H1 (cell line): Measurements from ENCODE around the gene ODC1.

Source experiments
- E2F6 ChIP-seq: IDR thresholded peaks from 2 replicates; pipeline ENCODE4 v1.6.1; 2012; ENCODE audit warnings: inconsistent platforms
- EGR1 ChIP-seq: IDR thresholded peaks from 2 replicates; pipeline ENCODE4 v1.6.1; 2011; ENCODE audit warnings: low read depth, low read length, borderline replicate concordance
- EP300 ChIP-seq, 2 experiments: IDR thresholded peaks; 1 replicate in 1 of 2; 2 replicates in 1 of 2; pipeline ENCODE4 v1.6.1; 2011 to 2012; ENCODE audit warnings: low read depth in 2 of 2, low read length in 2 of 2, mild to moderate bottlenecking in 2 of 2, borderline replicate concordance in 1 of 2, inconsistent platforms in 1 of 2, moderate library complexity in 1 of 2
- EZH2 ChIP-seq: fragments of 200-600 bp; sonication (generic); IDR thresholded peaks from 2 replicates; pipeline ENCODE4 v1.7.1; 2012; ENCODE audit warnings: low read depth, mild to moderate bottlenecking, moderate library complexity, low read length, inconsistent platforms; ENCODE audit not compliant: severe bottlenecking
- JUND ChIP-seq: IDR thresholded peaks from 2 replicates; pipeline ENCODE4 v1.6.1; 2011; ENCODE audit warnings: mild to moderate bottlenecking, improper control_type of control experiment, low read length
- KDM1A ChIP-seq: fragments of 200-600, 300-600 bp; sonication (generic); IDR thresholded peaks from 2 replicates; pipeline ENCODE4 v1.7.1; 2016; ENCODE audit warnings: mild to moderate bottlenecking, low read length, borderline replicate concordance
- POLR2A ChIP-seq, 2 experiments: IDR thresholded peaks; 1 replicate in 1 of 2; 2 replicates in 1 of 2; pipeline ENCODE4 v1.6.1; 2011; ENCODE audit warnings: low read depth in 2 of 2, low read length in 2 of 2, mild to moderate bottlenecking in 2 of 2; ENCODE audit errors: control extremely low read depth in 1 of 2
- POLR2AphosphoS5 ChIP-seq: IDR thresholded peaks from 2 replicates; pipeline ENCODE4 v1.6.1; 2011; ENCODE audit warnings: low read depth, low read length
- SUZ12 ChIP-seq: fragments of 200-600 bp; sonication (generic); IDR thresholded peaks from 2 replicates; pipeline ENCODE4 v1.6.1; 2012; ENCODE audit warnings: mild to moderate bottlenecking, inconsistent platforms, low read length, moderate library complexity, mixed read lengths
- TAF1 ChIP-seq: IDR thresholded peaks from 2 replicates; pipeline ENCODE4 v1.6.1; 2011; ENCODE audit warnings: mild to moderate bottlenecking, low read depth, low read length
- TF ChIP-seq, protein P1 (sequence below), 3 experiments: IDR thresholded peaks; 1 replicate in 2 of 3; 2 replicates in 1 of 3; pipeline versions ENCODE4 v1.5.1 to v1.6.1; 2011; ENCODE audit warnings: low read length in 3 of 3, mild to moderate bottlenecking in 3 of 3, inconsistent platforms in 2 of 3, low read depth in 1 of 3, moderate library complexity in 1 of 3; ENCODE audit not compliant: insufficient read depth in 1 of 3; ENCODE audit errors: control extremely low read depth in 1 of 3
- TF ChIP-seq, protein P2 (sequence below): fragments of 300-600 bp; sonication (generic); IDR thresholded peaks from 2 replicates; pipeline ENCODE4 v1.7.1; 2012; ENCODE audit warnings: low read length, moderate library complexity, mild to moderate bottlenecking, inconsistent platforms; ENCODE audit not compliant: insufficient replicate concordance

- TF ChIP-seq, protein P1, sequence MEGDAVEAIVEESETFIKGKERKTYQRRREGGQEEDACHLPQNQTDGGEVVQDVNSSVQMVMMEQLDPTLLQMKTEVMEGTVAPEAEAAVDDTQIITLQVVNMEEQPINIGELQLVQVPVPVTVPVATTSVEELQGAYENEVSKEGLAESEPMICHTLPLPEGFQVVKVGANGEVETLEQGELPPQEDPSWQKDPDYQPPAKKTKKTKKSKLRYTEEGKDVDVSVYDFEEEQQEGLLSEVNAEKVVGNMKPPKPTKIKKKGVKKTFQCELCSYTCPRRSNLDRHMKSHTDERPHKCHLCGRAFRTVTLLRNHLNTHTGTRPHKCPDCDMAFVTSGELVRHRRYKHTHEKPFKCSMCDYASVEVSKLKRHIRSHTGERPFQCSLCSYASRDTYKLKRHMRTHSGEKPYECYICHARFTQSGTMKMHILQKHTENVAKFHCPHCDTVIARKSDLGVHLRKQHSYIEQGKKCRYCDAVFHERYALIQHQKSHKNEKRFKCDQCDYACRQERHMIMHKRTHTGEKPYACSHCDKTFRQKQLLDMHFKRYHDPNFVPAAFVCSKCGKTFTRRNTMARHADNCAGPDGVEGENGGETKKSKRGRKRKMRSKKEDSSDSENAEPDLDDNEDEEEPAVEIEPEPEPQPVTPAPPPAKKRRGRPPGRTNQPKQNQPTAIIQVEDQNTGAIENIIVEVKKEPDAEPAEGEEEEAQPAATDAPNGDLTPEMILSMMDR (IDR thresholded peaks at IDR 0.05; ENCODE audit: control extremely low read depth in 1 of 3, insufficient read depth in 1 of 3, low read depth in 1 of 3, low read length in 3 of 3), result no peak
- TF ChIP-seq, protein P2, sequence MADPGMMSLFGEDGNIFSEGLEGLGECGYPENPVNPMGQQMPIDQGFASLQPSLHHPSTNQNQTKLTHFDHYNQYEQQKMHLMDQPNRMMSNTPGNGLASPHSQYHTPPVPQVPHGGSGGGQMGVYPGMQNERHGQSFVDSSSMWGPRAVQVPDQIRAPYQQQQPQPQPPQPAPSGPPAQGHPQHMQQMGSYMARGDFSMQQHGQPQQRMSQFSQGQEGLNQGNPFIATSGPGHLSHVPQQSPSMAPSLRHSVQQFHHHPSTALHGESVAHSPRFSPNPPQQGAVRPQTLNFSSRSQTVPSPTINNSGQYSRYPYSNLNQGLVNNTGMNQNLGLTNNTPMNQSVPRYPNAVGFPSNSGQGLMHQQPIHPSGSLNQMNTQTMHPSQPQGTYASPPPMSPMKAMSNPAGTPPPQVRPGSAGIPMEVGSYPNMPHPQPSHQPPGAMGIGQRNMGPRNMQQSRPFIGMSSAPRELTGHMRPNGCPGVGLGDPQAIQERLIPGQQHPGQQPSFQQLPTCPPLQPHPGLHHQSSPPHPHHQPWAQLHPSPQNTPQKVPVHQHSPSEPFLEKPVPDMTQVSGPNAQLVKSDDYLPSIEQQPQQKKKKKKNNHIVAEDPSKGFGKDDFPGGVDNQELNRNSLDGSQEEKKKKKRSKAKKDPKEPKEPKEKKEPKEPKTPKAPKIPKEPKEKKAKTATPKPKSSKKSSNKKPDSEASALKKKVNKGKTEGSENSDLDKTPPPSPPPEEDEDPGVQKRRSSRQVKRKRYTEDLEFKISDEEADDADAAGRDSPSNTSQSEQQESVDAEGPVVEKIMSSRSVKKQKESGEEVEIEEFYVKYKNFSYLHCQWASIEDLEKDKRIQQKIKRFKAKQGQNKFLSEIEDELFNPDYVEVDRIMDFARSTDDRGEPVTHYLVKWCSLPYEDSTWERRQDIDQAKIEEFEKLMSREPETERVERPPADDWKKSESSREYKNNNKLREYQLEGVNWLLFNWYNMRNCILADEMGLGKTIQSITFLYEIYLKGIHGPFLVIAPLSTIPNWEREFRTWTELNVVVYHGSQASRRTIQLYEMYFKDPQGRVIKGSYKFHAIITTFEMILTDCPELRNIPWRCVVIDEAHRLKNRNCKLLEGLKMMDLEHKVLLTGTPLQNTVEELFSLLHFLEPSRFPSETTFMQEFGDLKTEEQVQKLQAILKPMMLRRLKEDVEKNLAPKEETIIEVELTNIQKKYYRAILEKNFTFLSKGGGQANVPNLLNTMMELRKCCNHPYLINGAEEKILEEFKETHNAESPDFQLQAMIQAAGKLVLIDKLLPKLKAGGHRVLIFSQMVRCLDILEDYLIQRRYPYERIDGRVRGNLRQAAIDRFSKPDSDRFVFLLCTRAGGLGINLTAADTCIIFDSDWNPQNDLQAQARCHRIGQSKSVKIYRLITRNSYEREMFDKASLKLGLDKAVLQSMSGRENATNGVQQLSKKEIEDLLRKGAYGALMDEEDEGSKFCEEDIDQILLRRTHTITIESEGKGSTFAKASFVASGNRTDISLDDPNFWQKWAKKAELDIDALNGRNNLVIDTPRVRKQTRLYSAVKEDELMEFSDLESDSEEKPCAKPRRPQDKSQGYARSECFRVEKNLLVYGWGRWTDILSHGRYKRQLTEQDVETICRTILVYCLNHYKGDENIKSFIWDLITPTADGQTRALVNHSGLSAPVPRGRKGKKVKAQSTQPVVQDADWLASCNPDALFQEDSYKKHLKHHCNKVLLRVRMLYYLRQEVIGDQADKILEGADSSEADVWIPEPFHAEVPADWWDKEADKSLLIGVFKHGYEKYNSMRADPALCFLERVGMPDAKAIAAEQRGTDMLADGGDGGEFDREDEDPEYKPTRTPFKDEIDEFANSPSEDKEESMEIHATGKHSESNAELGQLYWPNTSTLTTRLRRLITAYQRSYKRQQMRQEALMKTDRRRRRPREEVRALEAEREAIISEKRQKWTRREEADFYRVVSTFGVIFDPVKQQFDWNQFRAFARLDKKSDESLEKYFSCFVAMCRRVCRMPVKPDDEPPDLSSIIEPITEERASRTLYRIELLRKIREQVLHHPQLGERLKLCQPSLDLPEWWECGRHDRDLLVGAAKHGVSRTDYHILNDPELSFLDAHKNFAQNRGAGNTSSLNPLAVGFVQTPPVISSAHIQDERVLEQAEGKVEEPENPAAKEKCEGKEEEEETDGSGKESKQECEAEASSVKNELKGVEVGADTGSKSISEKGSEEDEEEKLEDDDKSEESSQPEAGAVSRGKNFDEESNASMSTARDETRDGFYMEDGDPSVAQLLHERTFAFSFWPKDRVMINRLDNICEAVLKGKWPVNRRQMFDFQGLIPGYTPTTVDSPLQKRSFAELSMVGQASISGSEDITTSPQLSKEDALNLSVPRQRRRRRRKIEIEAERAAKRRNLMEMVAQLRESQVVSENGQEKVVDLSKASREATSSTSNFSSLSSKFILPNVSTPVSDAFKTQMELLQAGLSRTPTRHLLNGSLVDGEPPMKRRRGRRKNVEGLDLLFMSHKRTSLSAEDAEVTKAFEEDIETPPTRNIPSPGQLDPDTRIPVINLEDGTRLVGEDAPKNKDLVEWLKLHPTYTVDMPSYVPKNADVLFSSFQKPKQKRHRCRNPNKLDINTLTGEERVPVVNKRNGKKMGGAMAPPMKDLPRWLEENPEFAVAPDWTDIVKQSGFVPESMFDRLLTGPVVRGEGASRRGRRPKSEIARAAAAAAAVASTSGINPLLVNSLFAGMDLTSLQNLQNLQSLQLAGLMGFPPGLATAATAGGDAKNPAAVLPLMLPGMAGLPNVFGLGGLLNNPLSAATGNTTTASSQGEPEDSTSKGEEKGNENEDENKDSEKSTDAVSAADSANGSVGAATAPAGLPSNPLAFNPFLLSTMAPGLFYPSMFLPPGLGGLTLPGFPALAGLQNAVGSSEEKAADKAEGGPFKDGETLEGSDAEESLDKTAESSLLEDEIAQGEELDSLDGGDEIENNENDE, result no peak
- TF ChIP-seq TAF1, result no peak
- TF ChIP-seq SUZ12, result no peak
- TF ChIP-seq POLR2AphosphoS5, result no peak
- TF ChIP-seq E2F6, result no peak
- TF ChIP-seq JUND, result no peak
- TF ChIP-seq POLR2A (IDR thresholded peaks at IDR 0.05; ENCODE audit: control extremely low read depth in 1 of 2, low read depth in 2 of 2, low read length in 2 of 2), result no peak
- no peak for TF ChIP-seq EZH2
- no peak for TF ChIP-seq EGR1
- TF ChIP-seq EP300 (IDR thresholded peaks at IDR 0.05; ENCODE audit: borderline replicate concordance in 1 of 2, low read depth in 2 of 2, low read length in 2 of 2), result no peak
- TF ChIP-seq KDM1A, result no peak
These were observed 47.8 kb upstream of the ODC1 start for GRCh38 chr2:10495988-10496313.
